Endothelial cell of umbilical vein (primary cell): ENCODE measurements around the gene KANK4. TPM values are rescaled to one million over a fixed set of nuclear protein-coding genes. Genes with fewer than 3 reads are reported as not detected.

Experiments
- BruUV-seq: library from RNA; stranded (reverse); fragments of 400-500 nt; replicated peaks from 2 replicates; lab custom pipeline; 2021; lab: Mats Ljungman, UMichigan
- CTCF ChIA-PET: fragments of 300-600, 350-600 bp; sonication (Branson Sonifier 250); formaldehyde crosslinking; loops from one replicate; lab custom pipeline; 2021; ENCODE audit warnings: antibody characterized with exemption, inconsistent platforms; lab: Charles Lee
- POLR2A ChIA-PET: fragments of 300-600, 350-600 bp; sonication (Branson Sonifier 250); formaldehyde crosslinking; loops from one replicate; lab custom pipeline; 2021; ENCODE audit warnings: antibody characterized with exemption, inconsistent platforms; lab: Charles Lee
- DNase-seq: peaks from one replicate; pipeline ENCODE4 v3.0.0-alpha.2; 2011; ENCODE audit warnings: low read depth, low spot score
- FAIRE-seq: peaks from 2 replicates; lab custom pipeline; 2011; peaks lifted over from hg19 to GRCh38; lab: Jason Lieb, UNC
- H2AFZ ChIP-seq: 2 replicates; pipeline ENCODE4 v1.6.0; 2012; ENCODE audit warnings: low read depth, low read length, control low read depth, inconsistent platforms
- H3K27ac ChIP-seq: 2 replicates; pipeline ENCODE4 v1.5.1; 2011; ENCODE audit warnings: low read depth, mild to moderate bottlenecking, control low read depth, low read length, moderate library complexity; ENCODE audit not compliant: insufficient read depth
- H3K27me3 ChIP-seq, 2 experiments: 2 replicates each; pipeline versions ENCODE4 v1.6.0 to v1.6.1; 2011; ENCODE audit warnings: low read length in 2 of 2, mixed read lengths in 1 of 2; ENCODE audit not compliant: control insufficient read depth in 2 of 2, insufficient read depth in 2 of 2
- H3K36me3 ChIP-seq, 2 experiments: 2 replicates in 1 of 2; 3 replicates in 1 of 2; pipeline ENCODE4 v1.5.1; 2011; ENCODE audit warnings: low read length in 2 of 2, mild to moderate bottlenecking in 1 of 2, moderate library complexity in 1 of 2; ENCODE audit not compliant: control insufficient read depth in 2 of 2, insufficient read depth in 2 of 2; ENCODE audit errors: extremely low read depth in 1 of 2
- H3K4me1 ChIP-seq: 3 replicates; pipeline ENCODE4 v1.5.1; 2011; ENCODE audit warnings: mild to moderate bottlenecking, low read length; ENCODE audit not compliant: control insufficient read depth, insufficient read depth; ENCODE audit errors: extremely low read depth
- H3K4me2 ChIP-seq: 2 replicates; pipeline ENCODE4 v1.6.1; 2011; ENCODE audit warnings: low read length, control low read depth, mixed read lengths; ENCODE audit not compliant: insufficient read depth
- H3K4me3 ChIP-seq, 3 experiments: fragments of 200-600 bp in 1 of 3; sonication (generic), shearing (Covaris generic) in 1 of 3; replicated peaks in 1 of 3; 2 replicates each; pipeline ENCODE4 v1.5.1; 2011 to 2016; ENCODE audit warnings: control low read depth in 3 of 3, low read length in 3 of 3, mild to moderate bottlenecking in 2 of 3, inconsistent platforms in 1 of 3, low read depth in 1 of 3, moderate library complexity in 1 of 3; ENCODE audit not compliant: insufficient read depth in 1 of 3
- H3K79me2 ChIP-seq: 2 replicates; pipeline ENCODE4 v1.6.0; 2012; ENCODE audit warnings: low read length, inconsistent platforms; ENCODE audit not compliant: control insufficient read depth, insufficient read depth
- H3K9ac ChIP-seq: replicated peaks from 2 replicates; pipeline ENCODE3; 2011; ENCODE audit warnings: low read length, control low read depth; ENCODE audit not compliant: insufficient read depth; ENCODE audit errors: extremely low read depth
- H3K9me1 ChIP-seq: replicated peaks from 3 replicates; pipeline ENCODE4 v1.6.0; 2011; ENCODE audit warnings: mild to moderate bottlenecking, low read length; ENCODE audit not compliant: control insufficient read depth, insufficient read depth; ENCODE audit errors: extremely low read depth
- H3K9me3 ChIP-seq: replicated peaks from 2 replicates; pipeline ENCODE4 v1.5.1; 2012; ENCODE audit warnings: low read length, inconsistent platforms; ENCODE audit not compliant: control insufficient read depth, insufficient read depth
- H4K20me1 ChIP-seq: replicated peaks from 2 replicates; pipeline ENCODE3; 2011; ENCODE audit warnings: mild to moderate bottlenecking, low read length; ENCODE audit not compliant: control insufficient read depth, insufficient read depth; ENCODE audit errors: extremely low read depth
- CTCF ChIP-seq, 2 donors: IDR thresholded peaks; 1 replicate in 1 of 2; 2 replicates in 1 of 2; pipeline ENCODE4 v1.5.1; 2011; ENCODE audit warnings: low read length in 2 of 2, mild to moderate bottlenecking in 2 of 2, moderate library complexity in 2 of 2, control low read depth in 1 of 2, inconsistent platforms in 1 of 2, low read depth in 1 of 2; ENCODE audit not compliant: insufficient read depth in 1 of 2; ENCODE audit errors: extremely low read depth in 1 of 2
- EZH2 ChIP-seq: IDR thresholded peaks from 2 replicates; pipeline ENCODE4 v1.6.1; 2012; ENCODE audit warnings: borderline replicate concordance, low read depth, mild to moderate bottlenecking, moderate library complexity, low read length, inconsistent platforms; ENCODE audit not compliant: severe bottlenecking
- FOS ChIP-seq: IDR thresholded peaks from 2 replicates; pipeline ENCODE4 v1.6.1; 2011; ENCODE audit warnings: mild to moderate bottlenecking, low read length, moderate library complexity, borderline replicate concordance; ENCODE audit not compliant: insufficient read depth
- GATA2 ChIP-seq: IDR thresholded peaks from 2 replicates; pipeline ENCODE4 v1.7.0; 2011; ENCODE audit warnings: low read depth, mild to moderate bottlenecking, moderate library complexity, mixed read lengths, low read length; ENCODE audit not compliant: insufficient read length, insufficient read depth
- JUN ChIP-seq: IDR thresholded peaks from 2 replicates; pipeline ENCODE4 v1.6.1; 2011; ENCODE audit warnings: borderline replicate concordance, low read depth; ENCODE audit not compliant: insufficient read length, insufficient read depth
- MYC ChIP-seq: IDR thresholded peaks from one replicate; pipeline ENCODE4 v1.6.1; 2011; ENCODE audit warnings: mild to moderate bottlenecking, low read depth, low read length
- POLR2A ChIP-seq: IDR thresholded peaks from 2 replicates; pipeline ENCODE4 v1.6.1; 2012; ENCODE audit warnings: low read depth, mild to moderate bottlenecking, control low read depth, low read length
- POLR2AphosphoS5 ChIP-seq: IDR thresholded peaks from 2 replicates; pipeline ENCODE4 v1.6.1; 2012; ENCODE audit warnings: low read depth, mild to moderate bottlenecking, control low read depth, low read length, moderate library complexity; ENCODE audit not compliant: insufficient read depth
- dilution Hi-C: fragments of 300-500 bp; cut with MboI; formaldehyde crosslinking; loops from one replicate; pipeline ENCODE4 v1.15.0; 2019; ENCODE audit warnings: low sequenced_read_pairs; ENCODE audit not compliant: extremely low pct_ligation_motif_present
- intact Hi-C: fragments of 100-400 bp; cut with micrococcal nuclease; formaldehyde crosslinking; loops from one replicate; pipeline ENCODE4 v1.10.0; 2022
- polyA plus RNA-seq, 4 experiments: library from polyadenylated mRNA; depleted of rRNA in 3 of 4; stranded (reverse) in 3 of 4; unstranded in 1 of 4; fragments of >200 nt; gene quantifications; 2 replicates each; pipeline versions ENCODE4 v1.2.1 to v1.2.3, GENCODE V29; 2011 to 2012; ENCODE audit warnings: missing spikeins in 1 of 4
- total RNA-seq: library from RNA; stranded (reverse); gene quantifications from 2 replicates; pipeline ENCODE4 v1.2.3, GENCODE V29; 2021

Gene KANK4
- total and polyA plus RNA-seq, 2 donors (not counting 3 experiments of a cell fraction or from before 2014, with no cell fraction given) = not detected

GRCh38 chr1:62227496-62227895, 91.7 kb downstream of the KANK4 start:
- ChIA-PET POLR2A (no interaction called here), CTCF (no interaction called here)
- Histone ChIP-seq H3K9me1 (no peaks in the 10 kb centered on the region), H2AFZ (no peak overlapping the region), H3K4me2 (no peak overlapping the region), H3K4me1 (no peaks in the 10 kb centered on the region), H3K36me3 (no peaks in the 10 kb centered on the region), H3K9me3 (no peaks in the 10 kb centered on the region), H3K79me2 (no peaks in the 10 kb centered on the region), H3K4me3 (no peak overlapping the region), H3K27me3 (no peaks in the 10 kb centered on the region), H4K20me1 (no peaks in the 10 kb centered on the region), H3K9ac (no peak overlapping the region), H3K27ac (no peak overlapping the region)
- no peak for FAIRE-seq
- intact Hi-C loops = no loop called here
- TF ChIP-seq JUN = no peak
- no peak for TF ChIP-seq MYC
- no peak for TF ChIP-seq EZH2
- TF ChIP-seq GATA2 = no peak
- no peak for TF ChIP-seq CTCF (IDR thresholded peaks at IDR 0.05; ENCODE audit: extremely low read depth in 1 of 2, insufficient read depth in 1 of 2, low read depth in 1 of 2, low read length in 2 of 2)
- no peak for TF ChIP-seq FOS
- TF ChIP-seq POLR2A = no peak
- no peak for TF ChIP-seq POLR2AphosphoS5
- DNase-seq = no peak
- BruUV-seq = no TSS peak
- dilution Hi-C loops = no loop called here
